ENCODE results near the gene TRIM33.
"Not testable (repeated sequence)": the region's sequence is repeated elsewhere in the genome, so short reads cannot be mapped to it uniquely, and the experiment has no call there.

The TRIM33 gene

GRCh38 chr1:114423455-114423854 lies 87.5 kb downstream of the TRIM33 start:
- DNase-seq = no peak

- not testable (repeated sequence) for DNase-seq
These were observed 92.1 kb downstream of the TRIM33 start for GRCh38 chr1:114418948-114419347.

GRCh38 chr1:114397601-114398000 lies 113.4 kb downstream of the TRIM33 start:
- no peak for DNase-seq

- DNase-seq = no peak
These were observed 115.1 kb downstream of the TRIM33 start for GRCh38 chr1:114395863-114396262.

- DNase-seq = no peak
These were observed 120.0 kb downstream of the TRIM33 start for GRCh38 chr1:114390960-114391359.

- DNase-seq = no peak
These were observed 120.6 kb downstream of the TRIM33 start for GRCh38 chr1:114390361-114390760.

GRCh38 chr1:114388432-114389003 lies 122.5 kb downstream of the TRIM33 start:
- no peak for DNase-seq

GRCh38 chr1:114387585-114387984 lies 123.4 kb downstream of the TRIM33 start:
- not testable (repeated sequence) for DNase-seq

GRCh38 chr1:114387010-114387360 lies 124.0 kb downstream of the TRIM33 start:
- no peak for DNase-seq

GRCh38 chr1:114386129-114387009 lies 124.6 kb downstream of the TRIM33 start:
- no peak for DNase-seq

- no peak for DNase-seq
These were observed 126.1 kb downstream of the TRIM33 start for GRCh38 chr1:114384922-114385321.

GRCh38 chr1:114379987-114380386 lies 131.0 kb downstream of the TRIM33 start:
- DNase-seq = peak in 12 of 56 donors; percentile 2 to 54 (median 24)

GRCh38 chr1:114379358-114379757 lies 131.6 kb downstream of the TRIM33 start:
- no peak for DNase-seq

- no peak for DNase-seq
These were observed 133.6 kb downstream of the TRIM33 start for GRCh38 chr1:114377356-114377755.

- DNase-seq = no peak
These were observed 141.1 kb downstream of the TRIM33 start for GRCh38 chr1:114369930-114370329.

- not testable (repeated sequence) for DNase-seq
These were observed 141.6 kb downstream of the TRIM33 start for GRCh38 chr1:114369266-114369919.

- no peak for DNase-seq
These were observed 142.3 kb downstream of the TRIM33 start for GRCh38 chr1:114368560-114369255.

- no peak for DNase-seq
These were observed 143.2 kb downstream of the TRIM33 start for GRCh38 chr1:114367810-114368209.

- DNase-seq = not testable (repeated sequence)
These were observed 147.8 kb downstream of the TRIM33 start for GRCh38 chr1:114363230-114363629.

GRCh38 chr1:114359791-114360190 lies 151.2 kb downstream of the TRIM33 start:
- no peak for DNase-seq

- DNase-seq = no peak
These were observed 155.8 kb downstream of the TRIM33 start for GRCh38 chr1:114355240-114355639.

GRCh38 chr1:114353262-114353661 lies 157.7 kb downstream of the TRIM33 start:
- peak in 5 of 56 donors; percentile 5 to 24 (median 18) for DNase-seq

All from nucleus accumbens (tissue), 56 donors.